Bronchial epithelial cell (primary cell): ENCODE data around the gene NETO1. TPM values are rescaled to one million over a fixed set of nuclear protein-coding genes. Genes with fewer than 3 reads are reported as not detected.

Experiments used
- DNase-seq: peaks from one replicate; pipeline ENCODE4 v3.0.0-alpha.2; 2010; ENCODE audit warnings: low read depth
- FAIRE-seq: peaks from 2 replicates; lab custom pipeline; 2011; peaks lifted over from hg19 to GRCh38; lab: Jason Lieb, UNC
- H3K27me3 ChIP-seq: 2 replicates; pipeline ENCODE4 v1.5.1; 2011; ENCODE audit warnings: low read length; ENCODE audit not compliant: control insufficient read depth, insufficient read depth
- H3K36me3 ChIP-seq: 2 replicates; pipeline ENCODE4 v1.5.1; 2011; ENCODE audit warnings: low read length; ENCODE audit not compliant: control insufficient read depth, insufficient read depth
- H3K4me3 ChIP-seq: 2 replicates; pipeline ENCODE4 v1.5.1; 2011; ENCODE audit warnings: mild to moderate bottlenecking, low read depth, low read length, control low read depth
- CTCF ChIP-seq: IDR thresholded peaks from 2 replicates; pipeline ENCODE4 v1.5.1; 2011; ENCODE audit warnings: mild to moderate bottlenecking, moderate library complexity, low read length, control low read depth, inconsistent platforms; ENCODE audit not compliant: insufficient read depth, severe bottlenecking
- total RNA-seq: library from RNA; depleted of rRNA; stranded (reverse); fragments of >200 nt; gene quantifications from 2 replicates; pipeline ENCODE4 v1.2.1, GENCODE V29; 2014

Gene NETO1
- total RNA-seq, 1 donor from 2014 or later, result not detected

- H3K36me3 ChIP-seq, result no peaks in the 10 kb centered on the region
- FAIRE-seq (no peak), DNase-seq (peak; percentile 56)
- no peaks in the 10 kb centered on the region for H3K27me3 ChIP-seq
- H3K4me3 ChIP-seq, result no peak overlapping the region
- TF ChIP-seq CTCF, result peak; percentile 44
These were observed 105.2 kb downstream of the NETO1 start for GRCh38 chr18:72762515-72763122.

- FAIRE-seq (no peak), DNase-seq (no peak)
- no peaks in the 10 kb centered on the region for H3K27me3 ChIP-seq
- no peak overlapping the region for H3K4me3 ChIP-seq
- H3K36me3 ChIP-seq, result no peaks in the 10 kb centered on the region
- no peak for TF ChIP-seq CTCF
These were observed 115.6 kb downstream of the NETO1 start for GRCh38 chr18:72752220-72752619.

GRCh38 chr18:72742002-72742401, 125.8 kb downstream of the NETO1 start:
- no peak for FAIRE-seq
- peak; percentile 11 for DNase-seq
- no peaks in the 10 kb centered on the region for H3K36me3 ChIP-seq
- H3K27me3 ChIP-seq, result no peaks in the 10 kb centered on the region
- H3K4me3 ChIP-seq, result no peak overlapping the region
- TF ChIP-seq CTCF, result no peak

- TF ChIP-seq CTCF, result no peak
- Histone ChIP-seq H3K36me3 (no peaks in the 10 kb centered on the region), H3K27me3 (no peaks in the 10 kb centered on the region), H3K4me3 (no peak overlapping the region)
- no peak for DNase-seq
- FAIRE-seq, result no peak
These were observed 129.7 kb downstream of the NETO1 start for GRCh38 chr18:72738136-72738535.

GRCh38 chr18:72727776-72728175, 140.0 kb downstream of the NETO1 start:
- FAIRE-seq, result no peak

More at GRCh38 chr18:72727776-72728175, 140.0 kb downstream of the NETO1 start:
- H3K27me3 ChIP-seq, result no peaks in the 10 kb centered on the region
- no peak overlapping the region for H3K4me3 ChIP-seq
- no peak for TF ChIP-seq CTCF
- peak; percentile 56 for DNase-seq
- H3K36me3 ChIP-seq, result no peaks in the 10 kb centered on the region
